BJ (cell line): Measurements from ENCODE around the gene DAPK2. TPM values are rescaled to one million over a fixed set of nuclear protein-coding genes. Genes with fewer than 3 reads are reported as not detected.

Source experiments
- CTCF ChIA-PET: fragments of 350-600 bp; formaldehyde crosslinking; extraction: SDS; loops from one replicate; lab custom pipeline; 2021; ENCODE audit warnings: antibody characterized with exemption, inconsistent platforms; lab: Yijun Ruan, JAX
- POLR2A ChIA-PET: fragments of 300-600 bp; sonication (Branson Sonifier 250); formaldehyde crosslinking; extraction: SDS; loops from one replicate; lab custom pipeline; 2021; ENCODE audit warnings: antibody characterized with exemption; lab: Charles Lee
- DNase-seq: peaks from one replicate; pipeline ENCODE4 v3.0.0-alpha.2; 2011; ENCODE audit warnings: low read depth
- H3K27me3 ChIP-seq: 2 replicates; pipeline ENCODE4 v1.6.0; 2011; ENCODE audit warnings: low read length; ENCODE audit not compliant: control insufficient read depth, insufficient read depth
- H3K36me3 ChIP-seq: 2 replicates; pipeline ENCODE4 v1.5.1; 2011; ENCODE audit warnings: low read length; ENCODE audit not compliant: control insufficient read depth, insufficient read depth
- H3K4me3 ChIP-seq: 2 replicates; pipeline ENCODE4 v1.5.1; 2011; ENCODE audit warnings: low read depth, mild to moderate bottlenecking, control low read depth, low read length
- CTCF ChIP-seq: IDR thresholded peaks from 2 replicates; pipeline ENCODE4 v1.5.1; 2011; ENCODE audit warnings: low read depth, mild to moderate bottlenecking, control low read depth, inconsistent platforms, low read length, moderate library complexity; ENCODE audit not compliant: insufficient read depth
- polyA plus RNA-seq: library from polyadenylated mRNA; depleted of rRNA; stranded (reverse); fragments of >200 nt; gene quantifications from 2 replicates; pipeline ENCODE4 v1.2.3, GENCODE V29; 2011

Gene DAPK2
- polyA plus RNA-seq, 1 experiment = 12.4 TPM

GRCh38 chr15:63994073-63994600 lies 52.1 kb downstream of the DAPK2 start:
- DNase-seq = no peak
- Histone ChIP-seq H3K36me3 (no peaks in the 10 kb centered on the region), H3K27me3 (no peaks in the 10 kb centered on the region; the same call in 1 of the 2 replicates), H3K4me3 (no peak overlapping the region)
- TF ChIP-seq CTCF = no peak
- ChIA-PET POLR2A (no interaction called here), CTCF (no interaction called here)

GRCh38 chr15:63992300-63992699 lies 54.0 kb downstream of the DAPK2 start:
- no peaks in the 10 kb centered on the region for H3K36me3 ChIP-seq
- POLR2A ChIA-PET = no interaction called here
- no peaks in the 10 kb centered on the region; the same call in 1 of the 2 replicates for H3K27me3 ChIP-seq
- no peak for TF ChIP-seq CTCF
- CTCF ChIA-PET = interaction anchor here (1.0 to 1.9 kb wide), 2 partner anchors 10 to 14 kb away, joined by 4 to 5 read pairs; no protein-coding TSS in a partner anchor
- H3K4me3 ChIP-seq = no peak overlapping the region
- DNase-seq = no peak

GRCh38 chr15:63991706-63992105 lies 54.6 kb downstream of the DAPK2 start:
- ChIA-PET CTCF (interaction anchor here (1.0 to 1.9 kb wide), 2 partner anchors 10 to 14 kb away, joined by 4 to 5 read pairs; no protein-coding TSS in a partner anchor), POLR2A (no interaction called here)
- no peaks in the 10 kb centered on the region for H3K36me3 ChIP-seq
- H3K4me3 ChIP-seq = no peak overlapping the region
- H3K27me3 ChIP-seq = no peaks in the 10 kb centered on the region; the same call in 1 of the 2 replicates
- no peak for DNase-seq
- TF ChIP-seq CTCF = no peak

GRCh38 chr15:63990454-63990853 lies 55.8 kb downstream of the DAPK2 start:
- H3K27me3 ChIP-seq = no peaks in the 10 kb centered on the region; the same call in 1 of the 2 replicates
- H3K36me3 ChIP-seq = no peaks in the 10 kb centered on the region
- ChIA-PET CTCF (interaction anchor here (0.6 kb wide), 1 partner anchor 77 kb away, joined by 4 read pairs; no protein-coding TSS in a partner anchor), POLR2A (no interaction called here)
- no peak overlapping the region for H3K4me3 ChIP-seq
- no peak for DNase-seq
- TF ChIP-seq CTCF = no peak

- ChIA-PET CTCF (interaction anchor here (0.8 to 0.9 kb wide), 2 partner anchors 25 to 363 kb away, joined by 3 read pairs; no protein-coding TSS in a partner anchor), POLR2A (no interaction called here)
- TF ChIP-seq CTCF = no peak
- Histone ChIP-seq H3K4me3 (no peak overlapping the region), H3K27me3 (no peaks in the 10 kb centered on the region; the same call in 1 of the 2 replicates), H3K36me3 (peaks cover 1% of the 10 kb centered on the region)
- DNase-seq = no peak
Observed at GRCh38 chr15:63987796-63988378, 58.4 kb downstream of the DAPK2 start.
